Uterus (tissue), 4 donors: ENCODE data around the gene CEBPA. TPM values are rescaled to one million over a fixed set of nuclear protein-coding genes. Genes with fewer than 3 reads are reported as not detected.
A peak's percentile ranks its signal among the peaks of the same experiment; 100 is the strongest.

ENCODE experiments used
- DNase-seq, 2 donors: peaks; one replicate each; pipeline ENCODE4 v3.0.0-alpha.2; 2019 to 2020
- H3K27ac ChIP-seq, 2 donors: fragments of 200-600 bp; sonication (generic); 1 replicate in 1 of 2; 2 replicates in 1 of 2; pipeline ENCODE4 v1.5.1; 2016 to 2018
- H3K27me3 ChIP-seq, 2 donors: fragments of 200-600 bp; sonication (generic); one replicate each; pipeline ENCODE4 v1.5.1; 2018 to 2019; ENCODE audit warnings: control low read depth in 1 of 2
- H3K36me3 ChIP-seq, 2 donors: fragments of 200-600 bp; sonication (generic); one replicate each; pipeline ENCODE4 v1.5.1; 2019; ENCODE audit warnings: control low read depth in 1 of 2
- H3K4me1 ChIP-seq, 2 donors: fragments of 200-600 bp; sonication (generic); one replicate each; pipeline ENCODE4 v1.5.1; 2018 to 2019; ENCODE audit warnings: control low read depth in 1 of 2
- H3K4me3 ChIP-seq, 2 donors: fragments of 200-600 bp; sonication (generic); 1 replicate in 1 of 2; 2 replicates in 1 of 2; pipeline ENCODE4 v1.5.1; 2018 to 2019; ENCODE audit warnings: mild to moderate bottlenecking in 1 of 2
- H3K9me3 ChIP-seq, 2 donors: fragments of 200-600 bp; sonication (generic); one replicate each; pipeline ENCODE4 v1.5.1; 2019; ENCODE audit warnings: control low read depth in 1 of 2
- POLR2A ChIP-seq, 2 donors: fragments of 450-650 bp; IDR thresholded peaks; one replicate each; pipeline ENCODE4 v1.6.1; 2016; ENCODE audit warnings: antibody characterized with exemption in 2 of 2, mild to moderate bottlenecking in 1 of 2, moderate library complexity in 1 of 2
- intact Hi-C: fragments of 100-400 bp; cut with DNase I; formaldehyde crosslinking; loops from one replicate; pipeline ENCODE4 v1.15.1; 2023; ENCODE audit warnings: low total_unique reads
- total RNA-seq, 4 donors: library from RNA; depleted of rRNA in 3 of 4; stranded (reverse); fragments of >200 nt in 3 of 4; gene quantifications; one replicate each; pipeline versions ENCODE4 v1.1.0 to v1.2.4, GENCODE V29; 2014 to 2023
- TF ChIP-seq, protein P1 (sequence below), 4 experiments: fragments of 200-600 bp in 2 of 4; fragments of 450-650 bp in 2 of 4; sonication (generic) in 2 of 4; IDR thresholded peaks; one replicate each; pipeline ENCODE4 v1.5.1; 2016 to 2019; ENCODE audit warnings: antibody characterized with exemption in 4 of 4, mild to moderate bottlenecking in 2 of 4, moderate library complexity in 1 of 4
- donor health status: DM: yes; HTN: yes; CAD: no.

Gene CEBPA
- total RNA-seq, 4 donors from 2014 or later: 1.3 to 9.1 (median 5.0) TPM

DNA sequence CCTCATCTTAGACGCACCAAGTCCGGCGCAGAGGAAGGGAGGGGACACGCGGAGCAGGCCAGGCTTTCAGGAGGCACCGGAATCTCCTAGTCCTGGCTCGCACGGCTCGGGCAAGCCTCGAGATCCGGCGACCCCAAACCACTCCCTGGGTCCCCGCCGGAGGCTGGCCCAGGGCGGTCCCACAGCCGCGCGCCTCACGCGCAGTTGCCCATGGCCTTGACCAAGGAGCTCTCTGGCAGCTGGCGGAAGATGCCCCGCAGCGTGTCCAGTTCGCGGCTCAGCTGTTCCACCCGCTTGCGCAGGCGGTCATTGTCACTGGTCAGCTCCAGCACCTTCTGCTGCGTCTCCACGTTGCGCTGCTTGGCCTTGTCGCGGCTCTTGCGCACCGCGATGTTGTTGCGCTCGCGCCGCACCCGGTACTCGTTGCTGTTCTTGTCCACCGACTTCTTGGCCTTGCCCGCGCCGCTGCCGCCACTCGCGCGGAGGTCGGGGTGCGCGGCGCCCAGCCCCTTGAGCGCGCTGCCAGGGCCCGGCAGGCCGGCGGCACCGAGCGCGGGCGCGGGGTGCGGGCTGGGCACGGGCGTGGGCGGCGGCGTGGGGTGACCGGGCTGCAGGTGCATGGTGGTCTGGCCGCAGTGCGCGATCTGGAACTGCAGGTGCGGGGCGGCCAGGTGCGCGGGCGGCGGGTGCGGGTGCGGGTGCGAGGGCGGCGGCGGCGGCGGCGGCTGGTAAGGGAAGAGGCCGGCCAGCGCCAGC is 1.0 kb downstream of the CEBPA start:
- intact Hi-C loops: no loop called here
- Histone ChIP-seq H3K27me3 (no peaks in the 10 kb centered on the region), H3K9me3 (no peaks in the 10 kb centered on the region), H3K27ac (no peak overlapping the region), H3K36me3 (no peaks in the 10 kb centered on the region), H3K4me1 (peaks cover 0 to 13% of the 10 kb centered on the region in 2 donors), H3K4me3 (peak overlapping the region; percentile 55 to 75)
- DNase-seq: peak in 1 of 2 donors; percentile 29
- TF ChIP-seq, protein P1, sequence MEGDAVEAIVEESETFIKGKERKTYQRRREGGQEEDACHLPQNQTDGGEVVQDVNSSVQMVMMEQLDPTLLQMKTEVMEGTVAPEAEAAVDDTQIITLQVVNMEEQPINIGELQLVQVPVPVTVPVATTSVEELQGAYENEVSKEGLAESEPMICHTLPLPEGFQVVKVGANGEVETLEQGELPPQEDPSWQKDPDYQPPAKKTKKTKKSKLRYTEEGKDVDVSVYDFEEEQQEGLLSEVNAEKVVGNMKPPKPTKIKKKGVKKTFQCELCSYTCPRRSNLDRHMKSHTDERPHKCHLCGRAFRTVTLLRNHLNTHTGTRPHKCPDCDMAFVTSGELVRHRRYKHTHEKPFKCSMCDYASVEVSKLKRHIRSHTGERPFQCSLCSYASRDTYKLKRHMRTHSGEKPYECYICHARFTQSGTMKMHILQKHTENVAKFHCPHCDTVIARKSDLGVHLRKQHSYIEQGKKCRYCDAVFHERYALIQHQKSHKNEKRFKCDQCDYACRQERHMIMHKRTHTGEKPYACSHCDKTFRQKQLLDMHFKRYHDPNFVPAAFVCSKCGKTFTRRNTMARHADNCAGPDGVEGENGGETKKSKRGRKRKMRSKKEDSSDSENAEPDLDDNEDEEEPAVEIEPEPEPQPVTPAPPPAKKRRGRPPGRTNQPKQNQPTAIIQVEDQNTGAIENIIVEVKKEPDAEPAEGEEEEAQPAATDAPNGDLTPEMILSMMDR (IDR thresholded peaks at IDR 0.05): no peak
- no peak for TF ChIP-seq POLR2A (IDR thresholded peaks at IDR 0.05)

DNA sequence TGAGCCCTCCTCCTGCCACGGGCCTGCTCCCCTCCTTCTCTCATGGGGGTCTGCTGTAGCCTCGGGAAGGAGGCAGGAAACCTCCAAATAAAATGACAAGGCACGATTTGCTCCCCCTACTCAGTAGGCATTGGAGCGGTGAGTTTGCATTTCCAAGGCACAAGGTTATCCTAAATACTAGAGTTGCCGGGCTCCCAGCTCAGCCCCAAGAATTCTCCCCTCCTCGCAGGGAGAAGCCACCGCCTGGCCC is 1.5 kb downstream of the CEBPA start:
- TF ChIP-seq, protein P1 (IDR thresholded peaks at IDR 0.05): no peak
- no peak for TF ChIP-seq POLR2A (IDR thresholded peaks at IDR 0.05)
- H3K27ac ChIP-seq: no peak overlapping the region
- H3K4me3 ChIP-seq: peak overlapping the region in 1 of 2 donors; percentile 55
- no peaks in the 10 kb centered on the region for H3K36me3 ChIP-seq
- H3K27me3 ChIP-seq: no peaks in the 10 kb centered on the region
- H3K9me3 ChIP-seq: no peaks in the 10 kb centered on the region
- no peak for DNase-seq
- H3K4me1 ChIP-seq: peaks cover 0 to 13% of the 10 kb centered on the region in 2 donors
- intact Hi-C loops: no loop called here

DNA sequence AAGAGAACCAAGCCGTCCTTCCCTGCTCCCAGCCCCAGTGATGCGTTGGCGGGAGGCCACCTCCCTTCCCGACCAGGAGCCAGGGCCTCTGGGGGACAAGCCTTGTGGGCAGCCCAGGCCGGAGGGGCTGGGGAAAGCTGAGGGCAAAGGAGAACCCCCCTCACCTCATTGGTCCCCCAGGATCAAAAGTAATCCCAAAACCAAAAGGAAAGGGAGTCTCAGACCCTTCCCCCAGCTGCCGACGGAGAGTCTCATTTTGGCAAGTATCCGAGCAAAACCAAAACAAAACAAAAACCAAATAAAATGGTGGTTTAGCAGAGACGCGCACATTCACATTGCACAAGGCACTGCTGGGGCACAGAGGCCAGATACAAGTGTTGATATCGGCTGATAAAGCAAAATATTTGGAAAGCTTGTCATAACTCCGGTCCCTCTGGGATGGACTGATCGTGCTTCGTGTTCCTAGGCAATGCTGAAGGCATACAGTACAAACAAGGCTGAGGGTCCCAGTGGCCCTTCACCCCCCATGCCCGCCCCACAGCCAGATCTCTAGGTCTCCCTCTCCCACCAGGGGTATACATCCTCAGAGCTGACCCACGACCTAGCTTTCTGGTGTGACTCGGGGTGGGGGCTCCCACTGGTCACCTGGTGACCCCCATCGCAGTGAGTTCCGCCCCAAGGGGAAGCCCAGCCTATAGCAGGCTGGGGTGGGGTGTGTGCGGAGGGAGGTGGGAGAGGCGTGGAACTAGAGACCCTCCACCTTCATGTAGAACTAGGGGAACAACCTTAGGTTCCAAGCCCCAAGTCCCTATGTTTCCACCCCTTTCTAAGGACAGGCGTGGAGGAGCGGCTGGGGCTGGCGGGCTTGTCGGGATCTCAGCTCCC is 2.1 kb downstream of the CEBPA start:
- Histone ChIP-seq H3K27ac (no peak overlapping the region), H3K9me3 (no peaks in the 10 kb centered on the region), H3K4me3 (peak overlapping the region in 1 of 2 donors; percentile 55), H3K27me3 (no peaks in the 10 kb centered on the region), H3K4me1 (peaks cover 0 to 13% of the 10 kb centered on the region in 2 donors), H3K36me3 (no peaks in the 10 kb centered on the region)
- intact Hi-C loops: no loop called here
- DNase-seq: no peak
- TF ChIP-seq POLR2A (IDR thresholded peaks at IDR 0.05): no peak
- TF ChIP-seq, protein P1 (IDR thresholded peaks at IDR 0.05): no peak

DNA sequence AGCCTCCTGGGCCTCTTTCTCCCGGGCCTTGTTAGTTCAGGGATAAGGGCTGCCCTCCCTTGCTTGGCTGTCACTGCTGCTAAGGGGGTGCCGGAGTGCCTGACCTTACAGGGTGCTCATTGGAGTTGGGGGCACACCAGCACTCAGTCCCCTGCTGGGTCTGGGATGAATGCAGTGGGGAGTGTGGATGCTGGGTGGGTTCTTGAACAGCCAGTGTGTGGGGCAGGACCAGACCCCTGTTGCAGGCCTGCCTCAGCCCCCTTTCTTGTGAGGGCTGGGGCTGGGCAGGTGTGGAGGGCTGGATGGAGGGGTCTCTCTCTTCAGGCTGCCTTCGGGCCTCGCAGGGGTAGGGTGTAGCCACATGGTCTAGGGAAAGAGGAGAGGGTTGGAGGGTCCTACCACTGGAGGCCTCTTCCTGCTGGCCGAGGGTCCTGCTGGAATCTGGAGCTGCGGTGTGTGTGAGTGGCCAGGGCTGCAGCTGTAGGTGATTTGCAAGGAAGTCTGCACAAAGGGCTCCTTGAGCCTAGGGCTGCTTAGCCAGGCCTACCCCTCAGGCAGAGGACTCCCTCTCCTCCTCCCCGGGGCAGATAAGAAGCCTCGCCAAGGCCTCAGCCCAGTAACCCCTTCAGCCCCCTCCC is 3.2 kb downstream of the CEBPA start:
- TF ChIP-seq POLR2A (IDR thresholded peaks at IDR 0.05): no peak
- TF ChIP-seq, protein P1 (IDR thresholded peaks at IDR 0.05): no peak
- no peak for DNase-seq
- Histone ChIP-seq H3K36me3 (no peaks in the 10 kb centered on the region), H3K9me3 (no peaks in the 10 kb centered on the region), H3K27me3 (no peaks in the 10 kb centered on the region), H3K4me3 (no peak overlapping the region), H3K27ac (no peak overlapping the region), H3K4me1 (peaks cover 0 to 5% of the 10 kb centered on the region in 2 donors)
- intact Hi-C loops: loop anchor here (10.0 kb wide), 1 partner anchor 106 kb away; no protein-coding TSS in a partner anchor
